Endothelial cell (in vitro differentiated cells): ENCODE results near the gene ICAM4. TPM values are rescaled to one million over a fixed set of nuclear protein-coding genes. Genes with fewer than 3 reads are reported as not detected.

Source experiments
- DNase-seq: peaks from one replicate; pipeline ENCODE4 v3.0.0; 2021; ENCODE audit warnings: low spot score
- H3K27ac Mint-ChIP-seq: one replicate; pipeline ENCODE4 v1.8.0; 2021; ENCODE audit warnings: mixed read lengths, inconsistent platforms; ENCODE audit not compliant: unreplicated experiment
- H3K27me3 Mint-ChIP-seq: one replicate; pipeline ENCODE4 v1.8.0; 2021; ENCODE audit warnings: mild to moderate bottlenecking, moderate library complexity, mixed read lengths, inconsistent platforms; ENCODE audit not compliant: unreplicated experiment
- H3K36me3 Mint-ChIP-seq: one replicate; pipeline ENCODE4 v1.8.0; 2021; ENCODE audit warnings: mild to moderate bottlenecking, low read depth, mixed read lengths, inconsistent platforms; ENCODE audit not compliant: unreplicated experiment
- H3K4me1 Mint-ChIP-seq: one replicate; pipeline ENCODE4 v1.8.0; 2021; ENCODE audit warnings: mild to moderate bottlenecking, mixed read lengths, inconsistent platforms; ENCODE audit not compliant: unreplicated experiment
- H3K4me3 Mint-ChIP-seq: one replicate; pipeline ENCODE4 v1.8.0; 2021; ENCODE audit warnings: mild to moderate bottlenecking, mixed read lengths, inconsistent platforms; ENCODE audit not compliant: unreplicated experiment
- H3K9me3 Mint-ChIP-seq: one replicate; pipeline ENCODE4 v1.8.0; 2021; ENCODE audit warnings: mixed read lengths, inconsistent platforms; ENCODE audit not compliant: unreplicated experiment
- CTCF ChIP-seq: fragments of 200-600 bp; sonication (generic); IDR thresholded peaks from one replicate; pipeline ENCODE4 v1.5.0; 2021; ENCODE audit warnings: antibody characterized with exemption; ENCODE audit not compliant: unreplicated experiment
- total RNA-seq: library from RNA; stranded (reverse); fragmentation: NEBNext Ultra II Directional; extraction: Animal tissue kit (Norgen Biotek cat#: 25700); gene quantifications from one replicate; pipeline ENCODE4 v1.2.1, GENCODE V29; 2021; ENCODE audit not compliant: unreplicated experiment

Gene ICAM4
- total RNA-seq, 1 donor from 2014 or later: 0.36 TPM

- no peak overlapping the region for H3K4me3 Mint-ChIP-seq
- TF ChIP-seq CTCF: no peak
- no peaks in the 10 kb centered on the region for H3K9me3 Mint-ChIP-seq
- no peak for DNase-seq
- no peak overlapping the region for H3K27ac Mint-ChIP-seq
- H3K36me3 Mint-ChIP-seq: peaks cover 6% of the 10 kb centered on the region
- H3K4me1 Mint-ChIP-seq: peaks cover 3% of the 10 kb centered on the region
- H3K27me3 Mint-ChIP-seq: peaks cover 12% of the 10 kb centered on the region
Observed at GRCh38 chr19:10283301-10284064, 3.3 kb upstream of the ICAM4 start.

GRCh38 chr19:10284065-10284959 is 2.4 kb upstream of the ICAM4 start:
- H3K4me1 Mint-ChIP-seq: peaks cover 8% of the 10 kb centered on the region
- peaks cover 18% of the 10 kb centered on the region for H3K27me3 Mint-ChIP-seq
- no peak overlapping the region for H3K4me3 Mint-ChIP-seq
- no peaks in the 10 kb centered on the region for H3K9me3 Mint-ChIP-seq
- DNase-seq: no peak
- no peak overlapping the region for H3K27ac Mint-ChIP-seq
- no peak for TF ChIP-seq CTCF
- H3K36me3 Mint-ChIP-seq: peaks cover 6% of the 10 kb centered on the region

GRCh38 chr19:10284960-10285278 is 1.8 kb upstream of the ICAM4 start:
- no peak for DNase-seq
- TF ChIP-seq CTCF: no peak
- Mint-ChIP-seq H3K27me3 (peaks cover 15% of the 10 kb centered on the region), H3K27ac (no peak overlapping the region), H3K36me3 (peaks cover 6% of the 10 kb centered on the region), H3K4me3 (no peak overlapping the region), H3K4me1 (peaks cover 8% of the 10 kb centered on the region), H3K9me3 (no peaks in the 10 kb centered on the region)

GRCh38 chr19:10285393-10285792 is 1.4 kb upstream of the ICAM4 start:
- peaks cover 13% of the 10 kb centered on the region for H3K4me1 Mint-ChIP-seq
- H3K9me3 Mint-ChIP-seq: no peaks in the 10 kb centered on the region
- H3K36me3 Mint-ChIP-seq: peaks cover 6% of the 10 kb centered on the region
- TF ChIP-seq CTCF: no peak
- H3K27ac Mint-ChIP-seq: no peak overlapping the region
- no peak for DNase-seq
- H3K4me3 Mint-ChIP-seq: no peak overlapping the region
- H3K27me3 Mint-ChIP-seq: peaks cover 16% of the 10 kb centered on the region
